ENCODE results near the gene CDT1. TPM values are rescaled to one million over a fixed set of nuclear protein-coding genes. Genes with fewer than 3 reads are reported as not detected.
"Not testable (repeated sequence)": the region's sequence is repeated elsewhere in the genome, so short reads cannot be mapped to it uniquely, and the experiment has no call there.

CDT1 gene
- total RNA-seq, 4 donors from 2014 or later: 0.31 to 2.5 (median 0.42) TPM; not detected in 1

DNA sequence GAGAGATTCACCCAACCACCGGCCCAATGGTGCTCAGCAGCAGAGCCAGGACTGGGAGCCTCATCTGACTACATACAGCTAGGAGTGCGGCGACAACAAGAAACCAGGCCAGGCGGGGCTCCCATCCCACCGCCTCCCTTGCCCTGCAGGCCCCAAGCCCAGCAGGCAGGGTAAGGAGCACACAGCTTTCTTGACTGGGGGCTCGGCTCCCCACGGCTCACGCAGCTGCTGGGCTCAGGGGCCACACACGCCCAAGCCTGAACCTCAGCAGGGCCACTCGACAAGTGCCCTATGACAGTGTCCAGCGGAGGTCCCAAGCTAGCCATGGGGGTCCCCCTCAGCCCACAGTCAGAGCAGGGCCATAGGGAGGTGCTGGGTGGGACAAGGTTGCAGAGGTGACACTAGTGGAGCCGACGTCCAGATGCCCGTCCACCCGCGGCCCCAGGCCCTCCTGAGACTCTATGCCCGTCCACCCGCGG is 32.3 kb upstream of the CDT1 start:
- H3K4me1 ChIP-seq: peaks cover 18 to 51% of the 10 kb centered on the region in 2 donors
- TF ChIP-seq POLR2A (IDR thresholded peaks at IDR 0.05): no peak
- TF ChIP-seq, protein P1, sequence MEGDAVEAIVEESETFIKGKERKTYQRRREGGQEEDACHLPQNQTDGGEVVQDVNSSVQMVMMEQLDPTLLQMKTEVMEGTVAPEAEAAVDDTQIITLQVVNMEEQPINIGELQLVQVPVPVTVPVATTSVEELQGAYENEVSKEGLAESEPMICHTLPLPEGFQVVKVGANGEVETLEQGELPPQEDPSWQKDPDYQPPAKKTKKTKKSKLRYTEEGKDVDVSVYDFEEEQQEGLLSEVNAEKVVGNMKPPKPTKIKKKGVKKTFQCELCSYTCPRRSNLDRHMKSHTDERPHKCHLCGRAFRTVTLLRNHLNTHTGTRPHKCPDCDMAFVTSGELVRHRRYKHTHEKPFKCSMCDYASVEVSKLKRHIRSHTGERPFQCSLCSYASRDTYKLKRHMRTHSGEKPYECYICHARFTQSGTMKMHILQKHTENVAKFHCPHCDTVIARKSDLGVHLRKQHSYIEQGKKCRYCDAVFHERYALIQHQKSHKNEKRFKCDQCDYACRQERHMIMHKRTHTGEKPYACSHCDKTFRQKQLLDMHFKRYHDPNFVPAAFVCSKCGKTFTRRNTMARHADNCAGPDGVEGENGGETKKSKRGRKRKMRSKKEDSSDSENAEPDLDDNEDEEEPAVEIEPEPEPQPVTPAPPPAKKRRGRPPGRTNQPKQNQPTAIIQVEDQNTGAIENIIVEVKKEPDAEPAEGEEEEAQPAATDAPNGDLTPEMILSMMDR (IDR thresholded peaks at IDR 0.05 in 4 of 5, conservative IDR thresholded peaks at IDR 0.05 in 1 of 5): no peak
- ATAC-seq: no peak
- intact Hi-C loops (cut with DNase I; ENCODE audit: low total_unique reads): no loop called here
- no peak for DNase-seq
- in situ Hi-C loops (cut with MboI; ENCODE audit: low sequenced_read_pairs in 4 of 4): no loop called here
- H3K36me3 ChIP-seq: no peaks in the 10 kb centered on the region
- no peak overlapping the region for H3K27ac ChIP-seq
- peak overlapping the region in 1 of 4 donors; percentile 6 for H3K4me3 ChIP-seq
- no peaks in the 10 kb centered on the region for H3K9me3 ChIP-seq
- H3K27me3 ChIP-seq: peaks cover 3 to 21% (median 4%) of the 10 kb centered on the region in 3 donors

DNA sequence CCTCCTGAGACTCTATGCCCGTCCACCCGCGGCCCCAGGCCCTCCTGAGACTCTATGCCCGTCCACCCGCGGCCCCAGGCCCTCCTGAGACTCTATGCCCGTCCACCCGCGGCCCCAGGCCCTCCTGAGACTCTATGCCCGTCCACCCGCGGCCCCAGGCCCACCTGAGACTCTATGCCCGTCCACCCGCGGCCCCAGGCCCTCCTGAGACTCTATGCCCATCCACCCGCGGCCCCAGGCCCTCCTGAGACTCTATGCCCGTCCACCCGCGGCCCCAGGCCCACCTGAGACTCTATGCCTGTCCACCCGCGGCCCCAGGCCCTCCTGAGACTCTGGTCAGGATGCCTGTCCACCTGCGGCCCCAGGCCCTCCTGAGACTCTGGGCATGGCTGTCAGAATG is 31.8 kb upstream of the CDT1 start:
- H3K27ac ChIP-seq; in situ Hi-C loops (cut with MboI; ENCODE audit: low sequenced_read_pairs in 4 of 4); H3K9me3 ChIP-seq; intact Hi-C loops (cut with DNase I; ENCODE audit: low total_unique reads); ATAC-seq; H3K4me3 ChIP-seq; DNase-seq; H3K36me3 ChIP-seq: not testable (repeated sequence)
- peaks cover 3 to 21% (median 4%) of the 10 kb centered on the region in 3 donors for H3K27me3 ChIP-seq
- peaks cover 18 to 51% of the 10 kb centered on the region in 2 donors for H3K4me1 ChIP-seq

DNA sequence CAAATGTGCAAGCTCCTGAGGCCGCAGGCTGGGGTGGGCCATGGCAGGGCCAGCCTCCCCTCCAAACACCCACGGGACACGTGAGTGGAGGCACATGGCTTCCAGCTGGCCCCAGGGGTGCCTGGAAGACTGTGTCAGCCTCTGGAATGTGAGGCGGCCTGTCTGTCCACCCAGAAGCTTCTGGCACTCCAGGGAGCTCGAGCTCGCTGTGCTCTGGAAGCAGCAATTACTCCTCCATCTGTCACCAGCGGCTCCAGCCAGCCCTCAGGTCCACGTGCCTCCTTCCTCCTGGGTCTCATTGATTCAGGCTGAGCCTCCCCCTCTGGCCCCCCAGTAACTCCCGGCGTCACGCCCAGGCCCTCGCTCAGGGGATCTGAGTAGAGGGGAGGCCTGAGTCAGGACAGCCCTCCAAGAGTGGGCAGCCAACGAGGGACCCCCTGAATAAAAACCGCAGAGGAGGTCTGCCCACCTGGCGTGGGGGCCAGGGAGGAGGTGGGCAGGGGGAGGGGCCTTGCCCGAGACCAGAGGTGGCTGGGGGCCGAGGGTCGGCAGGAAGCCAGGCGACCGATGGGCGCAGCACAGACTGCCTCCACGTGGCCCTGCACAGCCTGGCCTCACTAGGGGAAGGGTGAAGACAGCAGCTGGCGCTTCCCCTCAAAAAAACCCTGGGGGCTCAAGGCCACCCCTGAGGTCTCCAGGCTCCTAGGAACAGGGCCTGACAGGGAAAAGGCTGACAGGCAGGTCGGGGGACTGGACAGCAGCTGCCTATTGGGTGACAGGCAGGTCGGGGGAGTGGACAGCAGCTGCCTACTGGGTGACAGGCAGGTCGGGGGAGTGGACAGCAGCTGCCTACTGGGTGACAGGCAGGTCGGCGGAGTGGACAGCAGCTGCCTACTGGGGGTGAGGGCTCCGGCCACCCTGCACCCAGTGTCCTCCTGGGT is 30.4 kb upstream of the CDT1 start:
- in situ Hi-C loops (cut with MboI; ENCODE audit: low sequenced_read_pairs in 4 of 4): no loop called here
- ATAC-seq: peak in 1 of 2 donors; percentile 50
- peaks cover 1 to 16% (median 4%) of the 10 kb centered on the region in 3 donors for H3K27me3 ChIP-seq

DNA sequence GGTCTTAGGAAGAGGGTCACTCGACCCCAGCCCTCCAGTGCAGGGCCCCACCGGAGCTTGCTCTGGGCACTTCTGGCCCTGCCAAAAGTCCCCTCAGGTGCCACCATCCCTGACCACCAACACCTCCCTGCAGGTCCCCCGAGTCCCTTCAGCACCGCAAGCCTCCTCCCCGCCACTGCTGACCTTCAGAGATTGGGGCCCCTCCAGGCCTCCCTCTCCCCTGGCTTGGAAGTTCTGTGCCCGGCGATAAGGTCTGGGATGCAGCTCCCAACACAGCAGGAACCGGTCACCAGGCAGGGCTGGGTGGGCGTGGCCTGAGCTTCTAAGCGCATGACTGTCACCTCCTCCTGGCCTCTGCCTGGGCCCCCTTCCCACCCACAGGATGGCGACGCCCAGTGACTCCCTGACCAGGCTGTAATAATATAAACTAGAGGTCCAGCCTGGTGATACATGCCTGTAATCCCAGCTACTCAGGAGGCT is 29.7 kb upstream of the CDT1 start:
- Histone ChIP-seq H3K27ac (no peak overlapping the region), H3K9me3 (no peaks in the 10 kb centered on the region), H3K36me3 (no peaks in the 10 kb centered on the region), H3K4me1 (peaks cover 12 to 43% of the 10 kb centered on the region in 2 donors), H3K4me3 (no peak overlapping the region), H3K27me3 (peaks cover 0 to 9% (median 4%) of the 10 kb centered on the region in 3 donors)
- no peak for DNase-seq
- ATAC-seq: no peak
- TF ChIP-seq POLR2A (IDR thresholded peaks at IDR 0.05): no peak
- TF ChIP-seq, protein P1 (IDR thresholded peaks at IDR 0.05 in 4 of 5, conservative IDR thresholded peaks at IDR 0.05 in 1 of 5): no peak
- in situ Hi-C loops (cut with MboI; ENCODE audit: low sequenced_read_pairs in 4 of 4) (no loop called here), intact Hi-C loops (cut with DNase I; ENCODE audit: low total_unique reads) (no loop called here)

More for the DNA sequence above, 30.4 kb upstream of the CDT1 start:
- Histone ChIP-seq H3K9me3 (no peaks in the 10 kb centered on the region), H3K27ac (peak overlapping the region in 2 of 4 donors; percentile 21 to 27), H3K4me1 (peaks cover 16 to 47% of the 10 kb centered on the region in 2 donors), H3K4me3 (no peak overlapping the region), H3K36me3 (no peaks in the 10 kb centered on the region)
- intact Hi-C loops (cut with DNase I; ENCODE audit: low total_unique reads): no loop called here
- TF ChIP-seq POLR2A (IDR thresholded peaks at IDR 0.05): no peak
- TF ChIP-seq, protein P1 (IDR thresholded peaks at IDR 0.05 in 4 of 5, conservative IDR thresholded peaks at IDR 0.05 in 1 of 5): no peak
- DNase-seq: peak in 1 of 2 donors; percentile 41
